ENCODE data around the gene PPP2R2B.

Gene PPP2R2B

GRCh38 chr5:146533882-146534281, 344.7 kb downstream of the PPP2R2B start:
- DNase-seq: no peak

- DNase-seq: peak; percentile 43
These were observed 345.2 kb downstream of the PPP2R2B start for GRCh38 chr5:146533260-146533857.
